GM12864 (cell line): ENCODE measurements around the gene ATP2C1.

Experiments
- DNase-seq: peaks from one replicate; pipeline ENCODE4 v3.0.0-alpha.2; 2011; ENCODE audit warnings: low read depth
- H3K4me3 ChIP-seq: 2 replicates; pipeline ENCODE4 v1.5.1; 2011; ENCODE audit warnings: mild to moderate bottlenecking, low read depth, low read length, control low read depth
- TF ChIP-seq, protein P1 (sequence below): IDR thresholded peaks from 2 replicates; pipeline ENCODE4 v1.5.1; 2011; ENCODE audit warnings: low read depth, mild to moderate bottlenecking, moderate library complexity, low read length, control low read depth, inconsistent platforms; ENCODE audit errors: missing control alignments

Gene ATP2C1

DNA sequence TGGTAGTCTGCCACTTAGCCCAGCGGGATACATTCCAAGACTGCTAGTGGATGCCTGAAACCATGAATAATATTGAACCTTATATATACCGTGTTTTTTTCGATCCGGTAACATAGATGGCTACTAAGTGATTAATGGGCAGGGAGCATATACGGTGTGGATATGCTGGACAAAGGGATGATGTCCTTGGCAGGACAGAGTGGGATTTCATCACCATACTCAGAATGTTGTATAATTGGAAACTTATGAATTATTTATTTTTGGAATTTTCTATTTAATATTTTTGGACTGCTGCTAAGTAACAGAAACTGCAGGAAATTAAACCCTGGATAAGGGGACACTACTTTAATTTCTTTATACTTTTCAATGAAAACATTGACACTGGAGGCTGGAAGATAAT is 79.5 kb downstream of the ATP2C1 start:
- TF ChIP-seq, protein P1, sequence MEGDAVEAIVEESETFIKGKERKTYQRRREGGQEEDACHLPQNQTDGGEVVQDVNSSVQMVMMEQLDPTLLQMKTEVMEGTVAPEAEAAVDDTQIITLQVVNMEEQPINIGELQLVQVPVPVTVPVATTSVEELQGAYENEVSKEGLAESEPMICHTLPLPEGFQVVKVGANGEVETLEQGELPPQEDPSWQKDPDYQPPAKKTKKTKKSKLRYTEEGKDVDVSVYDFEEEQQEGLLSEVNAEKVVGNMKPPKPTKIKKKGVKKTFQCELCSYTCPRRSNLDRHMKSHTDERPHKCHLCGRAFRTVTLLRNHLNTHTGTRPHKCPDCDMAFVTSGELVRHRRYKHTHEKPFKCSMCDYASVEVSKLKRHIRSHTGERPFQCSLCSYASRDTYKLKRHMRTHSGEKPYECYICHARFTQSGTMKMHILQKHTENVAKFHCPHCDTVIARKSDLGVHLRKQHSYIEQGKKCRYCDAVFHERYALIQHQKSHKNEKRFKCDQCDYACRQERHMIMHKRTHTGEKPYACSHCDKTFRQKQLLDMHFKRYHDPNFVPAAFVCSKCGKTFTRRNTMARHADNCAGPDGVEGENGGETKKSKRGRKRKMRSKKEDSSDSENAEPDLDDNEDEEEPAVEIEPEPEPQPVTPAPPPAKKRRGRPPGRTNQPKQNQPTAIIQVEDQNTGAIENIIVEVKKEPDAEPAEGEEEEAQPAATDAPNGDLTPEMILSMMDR = no peak
- no peak for DNase-seq
- H3K4me3 ChIP-seq = no peak overlapping the region

DNA sequence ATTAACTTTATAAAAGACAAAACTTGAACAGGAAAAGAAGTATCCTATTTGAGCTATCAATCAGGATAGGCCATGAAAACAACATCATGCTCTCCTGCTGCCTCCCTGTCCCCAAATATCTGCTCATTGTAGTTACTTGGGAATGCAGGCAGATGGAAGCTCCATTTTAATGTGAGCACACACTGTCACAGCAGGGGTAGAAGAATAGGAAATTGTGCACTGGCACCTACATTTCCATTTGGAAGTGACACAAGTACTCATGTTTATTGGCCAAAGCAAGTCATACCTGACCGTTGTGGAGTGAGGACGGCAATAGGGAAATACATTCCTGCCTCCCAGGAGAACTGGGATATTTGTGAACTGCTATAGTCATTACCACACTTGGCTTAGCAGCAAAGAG is 80.3 kb downstream of the ATP2C1 start:
- no peak for DNase-seq
- TF ChIP-seq, protein P1 = no peak
- no peak overlapping the region for H3K4me3 ChIP-seq

DNA sequence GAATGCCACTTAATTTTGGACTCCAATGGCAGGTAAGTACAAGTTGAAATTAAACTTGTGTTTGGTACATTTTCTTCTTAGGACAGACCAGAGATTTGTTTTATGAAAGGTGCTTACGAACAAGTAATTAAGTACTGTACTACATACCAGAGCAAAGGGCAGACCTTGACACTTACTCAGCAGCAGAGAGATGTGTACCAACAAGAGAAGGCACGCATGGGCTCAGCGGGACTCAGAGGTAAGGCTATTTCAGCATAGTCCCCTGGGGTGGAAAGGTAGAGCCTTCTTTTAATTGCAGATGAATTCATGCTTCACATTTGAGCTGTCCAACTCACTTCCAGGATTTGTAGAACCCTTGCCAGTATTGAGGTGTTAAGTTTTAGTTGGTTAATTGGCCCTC is 81.4 kb downstream of the ATP2C1 start:
- TF ChIP-seq, protein P1 = no peak
- DNase-seq = no peak
- no peak overlapping the region for H3K4me3 ChIP-seq

DNA sequence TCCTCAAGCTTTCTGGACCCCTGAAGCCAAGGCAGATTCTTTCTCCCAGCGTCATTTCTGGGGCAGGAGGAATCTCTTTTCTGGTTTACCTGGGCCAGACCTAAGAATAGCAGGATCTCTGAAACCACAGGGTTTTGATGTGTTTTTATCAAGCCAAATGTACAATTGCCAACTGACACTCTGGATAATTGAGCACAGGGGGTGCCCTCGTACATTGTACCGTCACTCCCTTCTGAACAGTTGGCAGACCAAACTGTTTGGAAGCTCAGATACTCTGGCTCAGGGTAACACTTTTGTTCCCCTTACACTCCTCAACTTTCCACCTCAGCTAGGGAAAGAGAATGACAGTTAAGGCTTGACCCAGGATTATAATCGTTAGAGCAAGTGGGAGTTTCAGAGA is 82.8 kb downstream of the ATP2C1 start:
- DNase-seq = no peak
- TF ChIP-seq, protein P1 = no peak
- no peak overlapping the region for H3K4me3 ChIP-seq

DNA sequence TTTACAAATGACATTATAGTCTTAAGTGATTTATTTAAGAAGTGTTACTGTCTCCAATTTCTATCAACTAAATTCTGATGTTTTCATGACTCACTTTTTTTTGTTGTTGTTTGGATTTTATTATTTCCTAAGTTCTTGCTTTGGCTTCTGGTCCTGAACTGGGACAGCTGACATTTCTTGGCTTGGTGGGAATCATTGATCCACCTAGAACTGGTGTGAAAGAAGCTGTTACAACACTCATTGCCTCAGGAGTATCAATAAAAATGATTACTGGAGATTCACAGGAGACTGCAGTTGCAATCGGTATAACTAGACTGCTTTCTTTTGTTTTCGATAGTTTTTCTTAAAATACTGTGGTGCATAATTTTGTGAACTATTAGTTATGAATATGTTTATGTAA is 85.2 kb downstream of the ATP2C1 start:
- no peak overlapping the region for H3K4me3 ChIP-seq
- no peak for DNase-seq
- TF ChIP-seq, protein P1 = no peak

DNA sequence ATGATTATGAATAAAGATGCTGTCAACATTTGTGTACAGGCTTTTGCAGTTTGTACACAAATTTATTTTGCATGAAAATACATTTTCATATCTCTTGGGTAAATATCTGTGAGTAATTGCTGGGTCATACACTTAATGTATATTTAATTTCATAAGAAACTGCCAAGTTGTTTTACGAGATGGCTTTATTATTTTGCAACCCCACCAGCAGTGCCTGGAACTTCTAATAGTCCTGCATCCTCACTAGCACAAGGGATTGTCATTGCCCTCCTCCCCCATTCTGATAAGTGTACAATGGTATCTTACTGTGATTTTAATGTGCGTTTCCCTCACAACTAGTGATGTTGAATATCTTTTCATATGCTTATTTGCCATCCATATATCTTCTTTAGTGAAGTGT is 87.6 kb downstream of the ATP2C1 start:
- no peak overlapping the region for H3K4me3 ChIP-seq
- TF ChIP-seq, protein P1 = no peak
- no peak for DNase-seq

DNA sequence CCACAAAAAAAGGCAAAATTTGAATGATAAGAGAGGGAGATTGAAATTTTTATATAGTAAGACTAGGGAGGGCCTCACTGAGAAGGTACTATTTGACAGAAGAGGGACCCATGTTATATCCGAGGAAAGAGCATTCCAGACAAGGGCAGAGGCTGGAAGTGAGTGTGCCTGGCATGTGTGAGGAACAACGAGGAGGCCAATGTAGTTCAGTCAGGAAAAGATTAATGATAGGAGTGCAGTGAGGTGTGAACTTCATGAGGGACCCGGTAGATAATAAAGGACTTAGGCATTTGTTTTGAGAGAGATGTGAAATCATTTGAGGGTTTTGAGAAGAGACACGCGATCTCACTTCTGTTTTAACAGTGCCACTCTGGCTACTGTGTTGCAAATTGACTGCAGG is 96.4 kb downstream of the ATP2C1 start:
- TF ChIP-seq, protein P1 = no peak
- DNase-seq = no peak
- no peak overlapping the region for H3K4me3 ChIP-seq
